Lower leg skin (tissue), 4 donors: ENCODE measurements around the gene CUTA. TPM values are rescaled to one million over a fixed set of nuclear protein-coding genes. Genes with fewer than 3 reads are reported as not detected.

ENCODE experiments used
- DNase-seq, 2 donors: peaks; one replicate each; pipeline ENCODE4 v3.0.0-alpha.2; 2019; ENCODE audit warnings: low spot score in 2 of 2
- H3K4me3 ChIP-seq: fragments of 200-600 bp; sonication (generic); 2 replicates; pipeline ENCODE4 v1.5.1; 2017; ENCODE audit warnings: mild to moderate bottlenecking, low read depth; ENCODE audit not compliant: poor library complexity, severe bottlenecking
- CTCF ChIP-seq, 3 donors: fragments of 450-650 bp; IDR thresholded peaks; one replicate each; pipeline ENCODE4 v1.5.1; 2016; ENCODE audit warnings: antibody characterized with exemption in 3 of 3, mild to moderate bottlenecking in 3 of 3, moderate library complexity in 2 of 3
- POLR2A ChIP-seq, 2 donors: fragments of 450-650 bp; IDR thresholded peaks; one replicate each; pipeline ENCODE4 v1.6.1; 2016 to 2017; ENCODE audit warnings: antibody characterized with exemption in 2 of 2, mild to moderate bottlenecking in 1 of 2, moderate library complexity in 1 of 2
- WGBS, 2 donors: methylation state at CpG; one replicate each; pipeline ENCODE4 v1.1.5; 2018; 5-methylcytosine and 5-hydroxymethylcytosine counted together
- intact Hi-C: fragments of 100-400 bp; cut with DNase I; formaldehyde crosslinking; loops from one replicate; pipeline ENCODE4 v1.15.0; 2023; ENCODE audit warnings: low total_unique reads
- total RNA-seq, 4 donors: library from RNA; depleted of rRNA; stranded (reverse); fragments of >200 nt; gene quantifications; one replicate each; pipeline ENCODE4 v1.1.0, GENCODE V29; 2016

Gene CUTA
- total RNA-seq, 4 donors from 2014 or later = 96.5 to 162 (median 153) TPM

- 77 to 83% methylated on average over 2 of the region's 2 CpGs for WGBS, 2 donors
- no peak for DNase-seq
- no peak overlapping the region for H3K4me3 ChIP-seq
- no peak for TF ChIP-seq POLR2A (IDR thresholded peaks at IDR 0.05)
- TF ChIP-seq CTCF (IDR thresholded peaks at IDR 0.05) = no peak
- intact Hi-C loops = no loop called here
These were observed 3.4 kb upstream of the CUTA start for GRCh38 chr6:33421344-33421643.

GRCh38 chr6:33420491-33421343 lies 2.8 kb upstream of the CUTA start:
- TF ChIP-seq POLR2A (IDR thresholded peaks at IDR 0.05) (no peak), CTCF (IDR thresholded peaks at IDR 0.05) (no peak)
- intact Hi-C loops = no loop called here
- 68 to 74% methylated on average over 6 of the region's 6 CpGs for WGBS, 2 donors
- no peak overlapping the region for H3K4me3 ChIP-seq
- no peak for DNase-seq

- H3K4me3 ChIP-seq = no peak within 1 kb of the TSS
- 6 to 10% methylated on average over 20 of the region's 22 CpGs for WGBS, 2 donors
- intact Hi-C loops = no loop called here
- DNase-seq = peak in 1 of 2 donors; percentile 92
- no peak for TF ChIP-seq CTCF (IDR thresholded peaks at IDR 0.05)
- no peak for TF ChIP-seq POLR2A (IDR thresholded peaks at IDR 0.05)
These were observed 1.9 kb upstream of the CUTA start, which contains the start of gene SYNGAP1 for GRCh38 chr6:33419580-33420490. SYNGAP1 (plus strand) TSS chr6:33420065; CDS start chr6:33420265, 200 bp downstream.

GRCh38 chr6:33418690-33419291 lies 884 bp upstream of the CUTA start:
- TF ChIP-seq POLR2A (IDR thresholded peaks at IDR 0.05) (no peak), CTCF (IDR thresholded peaks at IDR 0.05) (no peak)
- no peak overlapping the region for H3K4me3 ChIP-seq
- no peak for DNase-seq
- intact Hi-C loops = no loop called here
- WGBS, 2 donors = 39 to 42% methylated on average over 8 of the region's 8 CpGs

- intact Hi-C loops = no loop called here
- no peak for TF ChIP-seq POLR2A (IDR thresholded peaks at IDR 0.05)
- H3K4me3 ChIP-seq = peak overlapping the region; percentile 30
- 0 to 2% methylated on average over 25 of the region's 25 CpGs for WGBS, 2 donors
- DNase-seq = peak in 1 of 2 donors; percentile 84
These were observed 592 bp downstream of the CUTA start for GRCh38 chr6:33417128-33417902.
